SU-DHL-6 (cell line): ENCODE measurements around the gene DENND5B.

ENCODE experiments used
- EZH2phosphoT487 ChIP-seq: fragments of 200-600 bp; sonication (generic), shearing (Covaris generic); conservative IDR thresholded peaks from 2 replicates; pipeline ENCODE4 v1.6.1; 2018; ENCODE audit warnings: mild to moderate bottlenecking, antibody characterized with exemption, low read length, moderate library complexity, mixed read lengths
- TF ChIP-seq, protein P1 (sequence below): fragments of 200-600 bp; sonication (generic); IDR thresholded peaks from one replicate; pipeline ENCODE4 v1.5.1; 2017; ENCODE audit warnings: antibody characterized with exemption, mild to moderate bottlenecking, low read length, moderate library complexity; ENCODE audit not compliant: insufficient read depth, poor library complexity, severe bottlenecking

DNA sequence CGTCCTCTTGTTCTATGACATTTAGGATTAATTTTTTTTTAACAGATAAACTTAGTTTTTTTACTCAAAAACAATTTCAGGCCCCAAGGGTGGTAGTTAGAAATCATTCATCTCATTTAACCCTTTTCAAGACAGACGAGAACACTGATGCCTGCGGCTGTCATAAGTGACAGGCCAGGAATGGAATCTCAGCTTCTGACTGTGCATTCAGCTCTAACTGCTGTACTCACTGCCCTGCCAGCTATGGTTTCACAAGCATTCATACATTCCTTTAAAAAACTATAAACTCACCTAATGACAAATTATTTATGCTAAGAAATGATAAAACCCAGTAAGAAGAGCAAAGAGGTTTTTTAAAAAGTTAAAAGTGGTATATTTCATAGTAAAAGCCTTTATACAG, 8.8 kb downstream of the DENND5B start:
- TF ChIP-seq, protein P1, sequence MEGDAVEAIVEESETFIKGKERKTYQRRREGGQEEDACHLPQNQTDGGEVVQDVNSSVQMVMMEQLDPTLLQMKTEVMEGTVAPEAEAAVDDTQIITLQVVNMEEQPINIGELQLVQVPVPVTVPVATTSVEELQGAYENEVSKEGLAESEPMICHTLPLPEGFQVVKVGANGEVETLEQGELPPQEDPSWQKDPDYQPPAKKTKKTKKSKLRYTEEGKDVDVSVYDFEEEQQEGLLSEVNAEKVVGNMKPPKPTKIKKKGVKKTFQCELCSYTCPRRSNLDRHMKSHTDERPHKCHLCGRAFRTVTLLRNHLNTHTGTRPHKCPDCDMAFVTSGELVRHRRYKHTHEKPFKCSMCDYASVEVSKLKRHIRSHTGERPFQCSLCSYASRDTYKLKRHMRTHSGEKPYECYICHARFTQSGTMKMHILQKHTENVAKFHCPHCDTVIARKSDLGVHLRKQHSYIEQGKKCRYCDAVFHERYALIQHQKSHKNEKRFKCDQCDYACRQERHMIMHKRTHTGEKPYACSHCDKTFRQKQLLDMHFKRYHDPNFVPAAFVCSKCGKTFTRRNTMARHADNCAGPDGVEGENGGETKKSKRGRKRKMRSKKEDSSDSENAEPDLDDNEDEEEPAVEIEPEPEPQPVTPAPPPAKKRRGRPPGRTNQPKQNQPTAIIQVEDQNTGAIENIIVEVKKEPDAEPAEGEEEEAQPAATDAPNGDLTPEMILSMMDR = no peak
- TF ChIP-seq EZH2phosphoT487 = no peak
